22Rv1 (cell line): ENCODE measurements around the gene PALLD.

Experiments used
- ZFX ChIP-seq: fragments of 450-650 bp; IDR thresholded peaks from 2 replicates; pipeline ENCODE4 v1.6.1; 2017; ENCODE audit warnings: antibody characterized with exemption, borderline replicate concordance
- TF ChIP-seq, protein P1 (sequence below): fragments of 450-650 bp; IDR thresholded peaks from 2 replicates; pipeline ENCODE4 v1.5.1; 2017; ENCODE audit warnings: mild to moderate bottlenecking

DNA sequence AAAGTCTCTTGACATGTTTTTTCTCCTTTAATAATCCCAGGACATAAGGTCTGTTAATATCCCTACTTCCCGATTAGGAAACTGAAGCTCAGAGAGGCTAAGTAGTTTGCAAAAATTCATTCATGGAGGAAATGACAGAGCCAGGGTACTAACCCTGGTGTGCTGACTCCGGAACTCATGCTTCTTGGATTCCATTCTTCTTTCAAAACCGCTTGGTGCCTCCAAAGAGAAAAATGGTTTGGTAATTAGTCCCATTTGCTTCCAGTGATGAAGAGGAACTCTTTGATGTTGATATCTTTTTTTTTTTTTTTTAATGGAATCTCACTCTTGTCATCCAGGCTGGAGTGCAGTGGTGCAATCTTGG lies 146.9 kb downstream of the PALLD start:
- TF ChIP-seq, protein P1, sequence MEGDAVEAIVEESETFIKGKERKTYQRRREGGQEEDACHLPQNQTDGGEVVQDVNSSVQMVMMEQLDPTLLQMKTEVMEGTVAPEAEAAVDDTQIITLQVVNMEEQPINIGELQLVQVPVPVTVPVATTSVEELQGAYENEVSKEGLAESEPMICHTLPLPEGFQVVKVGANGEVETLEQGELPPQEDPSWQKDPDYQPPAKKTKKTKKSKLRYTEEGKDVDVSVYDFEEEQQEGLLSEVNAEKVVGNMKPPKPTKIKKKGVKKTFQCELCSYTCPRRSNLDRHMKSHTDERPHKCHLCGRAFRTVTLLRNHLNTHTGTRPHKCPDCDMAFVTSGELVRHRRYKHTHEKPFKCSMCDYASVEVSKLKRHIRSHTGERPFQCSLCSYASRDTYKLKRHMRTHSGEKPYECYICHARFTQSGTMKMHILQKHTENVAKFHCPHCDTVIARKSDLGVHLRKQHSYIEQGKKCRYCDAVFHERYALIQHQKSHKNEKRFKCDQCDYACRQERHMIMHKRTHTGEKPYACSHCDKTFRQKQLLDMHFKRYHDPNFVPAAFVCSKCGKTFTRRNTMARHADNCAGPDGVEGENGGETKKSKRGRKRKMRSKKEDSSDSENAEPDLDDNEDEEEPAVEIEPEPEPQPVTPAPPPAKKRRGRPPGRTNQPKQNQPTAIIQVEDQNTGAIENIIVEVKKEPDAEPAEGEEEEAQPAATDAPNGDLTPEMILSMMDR = no peak
- no peak for TF ChIP-seq ZFX
